GM18526 (cell line): ENCODE results near the gene JAKMIP1.

Experiments
- POLR2A ChIP-seq: IDR thresholded peaks from 3 replicates; pipeline ENCODE4 v1.6.1; 2011; ENCODE audit not compliant: insufficient read length; ENCODE audit errors: extremely low read depth

Gene JAKMIP1

GRCh38 chr4:6002492-6002833 is 197.9 kb downstream of the JAKMIP1 start:
- TF ChIP-seq POLR2A: no peak

GRCh38 chr4:6001680-6002491 is 198.5 kb downstream of the JAKMIP1 start:
- no peak for TF ChIP-seq POLR2A

GRCh38 chr4:5999830-6000365 is 200.5 kb downstream of the JAKMIP1 start:
- TF ChIP-seq POLR2A: no peak

GRCh38 chr4:5999356-5999755 is 201.0 kb downstream of the JAKMIP1 start:
- TF ChIP-seq POLR2A: no peak

GRCh38 chr4:5998333-5998936 is 201.9 kb downstream of the JAKMIP1 start:
- no peak for TF ChIP-seq POLR2A

GRCh38 chr4:5996641-5997040 is 203.7 kb downstream of the JAKMIP1 start:
- TF ChIP-seq POLR2A: no peak

DNA sequence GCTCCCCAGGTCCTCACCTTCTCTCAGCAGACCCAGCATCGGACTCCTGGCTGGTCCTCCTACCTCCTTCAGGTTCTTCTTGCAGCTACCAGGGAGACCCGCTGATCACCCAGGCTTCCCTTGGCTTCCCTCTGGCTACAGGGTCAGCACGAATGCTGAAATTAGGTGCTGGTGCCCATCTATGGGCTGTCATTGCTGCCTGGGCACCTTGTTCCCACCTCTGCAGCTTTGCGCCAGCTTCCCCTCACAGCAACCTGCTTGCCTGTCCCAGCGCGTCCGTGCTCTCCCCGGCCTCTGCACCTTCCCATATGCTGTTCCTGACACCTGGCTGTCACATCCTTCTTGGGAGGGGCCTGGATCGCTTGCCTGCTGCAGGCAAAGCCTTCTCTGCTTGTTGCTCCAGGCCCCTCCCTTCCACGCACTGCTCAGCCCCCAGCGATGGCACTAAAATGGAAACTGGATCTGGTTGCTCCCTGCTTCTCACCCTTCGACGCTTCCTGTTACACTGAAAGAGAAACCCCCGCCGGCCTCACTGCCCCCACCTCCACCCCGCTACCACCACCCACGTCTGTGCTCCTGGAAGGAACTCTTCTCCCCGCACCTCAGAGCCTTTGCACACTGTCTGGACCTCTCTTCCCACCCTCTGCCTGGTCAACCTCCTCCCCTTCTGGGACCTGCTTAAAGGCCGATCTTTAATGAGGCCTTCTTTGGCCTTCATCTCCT is 204.3 kb downstream of the JAKMIP1 start:
- TF ChIP-seq POLR2A: no peak

- no peak for TF ChIP-seq POLR2A
Measured at GRCh38 chr4:5993876-5994811, 206.2 kb downstream of the JAKMIP1 start.

- no peak for TF ChIP-seq POLR2A
Measured at GRCh38 chr4:5992828-5993321, 207.5 kb downstream of the JAKMIP1 start.

DNA sequence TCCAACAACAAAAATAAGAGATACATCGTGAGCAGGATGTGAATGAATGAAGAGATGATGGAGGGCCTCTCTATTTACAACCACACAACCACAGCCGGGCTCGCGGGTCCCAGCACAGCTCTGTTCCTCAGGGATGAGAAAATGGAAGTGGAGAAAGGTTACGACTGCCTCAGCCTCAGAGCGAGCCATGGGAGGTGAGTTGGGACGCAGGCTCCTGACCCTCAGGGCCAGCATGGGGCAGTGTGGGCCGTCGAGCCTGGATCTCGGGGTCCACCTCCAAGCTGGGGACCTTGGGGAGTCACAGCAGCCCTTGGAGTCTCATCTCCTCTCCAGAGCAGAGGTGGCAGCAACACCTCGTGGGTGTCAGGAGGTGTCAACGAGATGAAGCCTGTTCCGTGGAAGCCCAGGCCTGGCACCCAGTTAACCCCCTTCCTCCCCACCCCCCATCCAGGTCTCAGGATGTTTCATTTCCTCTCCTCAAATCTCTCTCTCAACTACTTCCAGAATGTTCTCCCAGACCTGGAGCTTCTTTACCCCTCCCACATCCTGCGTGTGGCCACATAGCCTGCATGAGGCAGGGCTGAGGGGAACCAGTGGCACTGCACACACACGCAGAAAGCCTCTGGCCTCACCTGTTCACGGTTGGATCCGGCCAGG is 208.1 kb downstream of the JAKMIP1 start:
- no peak for TF ChIP-seq POLR2A

DNA sequence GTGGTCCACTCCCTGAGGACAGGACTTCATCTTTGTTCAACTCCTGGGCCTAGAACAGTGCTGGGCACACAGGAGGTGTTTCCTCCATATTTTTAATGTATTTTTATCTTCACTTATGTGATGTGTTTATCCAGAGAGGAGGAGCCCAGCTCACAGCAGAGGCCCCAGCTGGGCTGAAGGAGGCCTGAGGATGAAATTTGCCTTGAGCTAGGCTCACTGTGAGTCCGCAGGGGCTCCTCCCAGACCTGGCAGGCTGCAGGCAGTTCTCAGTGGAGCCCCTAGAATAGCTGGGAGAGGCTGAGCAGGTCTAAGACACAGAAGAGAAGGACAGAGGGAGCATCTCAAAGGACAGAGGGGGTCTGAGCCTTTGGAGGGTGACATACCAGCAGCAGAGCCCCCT is 208.9 kb downstream of the JAKMIP1 start:
- no peak for TF ChIP-seq POLR2A

DNA sequence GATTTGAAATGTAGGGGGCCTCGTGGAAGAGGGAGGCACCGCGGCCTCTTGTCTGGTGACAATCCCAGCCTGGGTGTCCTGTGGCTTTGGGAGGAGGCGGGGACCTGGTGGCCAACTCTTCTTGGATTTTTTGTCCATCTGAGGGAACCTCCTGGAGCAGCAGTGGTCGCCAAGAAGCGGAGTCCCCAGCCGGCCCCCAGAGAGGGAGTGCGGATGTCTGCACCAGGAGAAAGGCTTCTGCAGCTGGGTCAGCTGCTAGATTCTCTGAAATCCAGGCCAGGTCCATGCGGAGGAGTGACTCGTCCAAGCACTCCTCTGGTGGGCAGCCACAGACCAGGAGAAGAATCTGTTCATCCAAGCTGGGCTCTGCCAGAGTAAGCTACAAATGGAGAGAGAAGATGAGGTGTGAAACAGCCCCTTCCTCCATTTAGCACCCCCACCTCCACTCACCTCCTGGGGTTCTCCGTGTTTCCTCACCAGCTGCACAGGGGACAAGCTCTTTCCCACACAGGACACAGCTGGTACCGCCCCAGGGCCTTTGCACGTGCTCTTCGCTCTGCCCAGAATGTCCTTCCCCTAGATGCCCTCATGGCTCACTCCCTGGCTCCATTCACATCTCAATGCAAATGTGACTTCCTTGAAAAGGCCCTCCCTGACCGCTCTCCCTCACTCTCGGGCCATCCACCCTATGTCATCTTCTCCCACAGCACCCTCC is 209.7 kb downstream of the JAKMIP1 start:
- TF ChIP-seq POLR2A: no peak
